Peyer's patch (tissue), 4 donors: ENCODE measurements around the gene G2E3. TPM values are rescaled to one million over a fixed set of nuclear protein-coding genes. Genes with fewer than 3 reads are reported as not detected.

Source experiments
- DNase-seq, 3 donors: peaks; one replicate each; pipeline ENCODE4 v3.0.0-alpha.2; 2017 to 2019
- H3K27ac ChIP-seq, 4 donors: fragments of 200-600 bp; sonication (generic); one replicate each; pipeline ENCODE4 v1.5.1; 2016 to 2019
- H3K27me3 ChIP-seq, 2 donors: fragments of 200-600 bp; sonication (generic); one replicate each; pipeline ENCODE4 v1.5.1; 2019
- H3K36me3 ChIP-seq, 3 donors: fragments of 200-600 bp; sonication (generic); one replicate each; pipeline ENCODE4 v1.5.1; 2016 to 2019
- H3K4me1 ChIP-seq, 4 donors: fragments of 200-600 bp; sonication (generic); one replicate each; pipeline ENCODE4 v1.5.1; 2016 to 2019
- H3K4me3 ChIP-seq, 4 donors: fragments of 200-600 bp; sonication (generic); 1 replicate in 3 of 4; 2 replicates in 1 of 4; pipeline ENCODE4 v1.5.1; 2016 to 2019; ENCODE audit warnings: mild to moderate bottlenecking in 1 of 4
- H3K9me3 ChIP-seq, 4 donors: fragments of 200-600 bp; sonication (generic); one replicate each; pipeline ENCODE4 v1.5.1; 2016 to 2019; ENCODE audit warnings: mild to moderate bottlenecking in 1 of 4
- POLR2A ChIP-seq, 2 donors: fragments of 450-650 bp; IDR thresholded peaks; one replicate each; pipeline ENCODE4 v1.5.1; 2017; ENCODE audit warnings: antibody characterized with exemption in 2 of 2, mild to moderate bottlenecking in 2 of 2, moderate library complexity in 2 of 2
- total RNA-seq, 4 donors: library from RNA; depleted of rRNA; stranded (reverse); fragments of >200 nt; gene quantifications; one replicate each; pipeline ENCODE4 v1.1.0, GENCODE V29; 2016
- TF ChIP-seq, protein P1 (sequence below), 6 experiments: fragments of 450-650 bp in 4 of 6; fragments of 200-600 bp in 2 of 6; sonication (generic) in 1 of 6; IDR thresholded peaks; one replicate each; pipeline ENCODE4 v1.5.1; 2017 to 2019; ENCODE audit warnings: antibody characterized with exemption in 6 of 6, mild to moderate bottlenecking in 3 of 6, moderate library complexity in 1 of 6

G2E3 gene
- total RNA-seq, 4 donors from 2014 or later, result 6.4 to 19.8 (median 8.1) TPM

- no peaks in the 10 kb centered on the region for H3K27me3 ChIP-seq
- TF ChIP-seq, protein P1, sequence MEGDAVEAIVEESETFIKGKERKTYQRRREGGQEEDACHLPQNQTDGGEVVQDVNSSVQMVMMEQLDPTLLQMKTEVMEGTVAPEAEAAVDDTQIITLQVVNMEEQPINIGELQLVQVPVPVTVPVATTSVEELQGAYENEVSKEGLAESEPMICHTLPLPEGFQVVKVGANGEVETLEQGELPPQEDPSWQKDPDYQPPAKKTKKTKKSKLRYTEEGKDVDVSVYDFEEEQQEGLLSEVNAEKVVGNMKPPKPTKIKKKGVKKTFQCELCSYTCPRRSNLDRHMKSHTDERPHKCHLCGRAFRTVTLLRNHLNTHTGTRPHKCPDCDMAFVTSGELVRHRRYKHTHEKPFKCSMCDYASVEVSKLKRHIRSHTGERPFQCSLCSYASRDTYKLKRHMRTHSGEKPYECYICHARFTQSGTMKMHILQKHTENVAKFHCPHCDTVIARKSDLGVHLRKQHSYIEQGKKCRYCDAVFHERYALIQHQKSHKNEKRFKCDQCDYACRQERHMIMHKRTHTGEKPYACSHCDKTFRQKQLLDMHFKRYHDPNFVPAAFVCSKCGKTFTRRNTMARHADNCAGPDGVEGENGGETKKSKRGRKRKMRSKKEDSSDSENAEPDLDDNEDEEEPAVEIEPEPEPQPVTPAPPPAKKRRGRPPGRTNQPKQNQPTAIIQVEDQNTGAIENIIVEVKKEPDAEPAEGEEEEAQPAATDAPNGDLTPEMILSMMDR (IDR thresholded peaks at IDR 0.05), result no peak
- H3K4me1 ChIP-seq, result peaks cover 0 to 8% (median 3%) of the 10 kb centered on the region in 4 donors
- no peak overlapping the region for H3K27ac ChIP-seq
- no peak for DNase-seq
- no peak overlapping the region for H3K4me3 ChIP-seq
- no peaks in the 10 kb centered on the region for H3K9me3 ChIP-seq
- no peaks in the 10 kb centered on the region for H3K36me3 ChIP-seq
Measured at GRCh38 chr14:30564235-30564867, 5.4 kb downstream of the G2E3 start.

- no peaks in the 10 kb centered on the region for H3K9me3 ChIP-seq
- H3K27me3 ChIP-seq, result no peaks in the 10 kb centered on the region
- H3K4me3 ChIP-seq, result no peak overlapping the region
- no peak for DNase-seq
- no peak overlapping the region for H3K27ac ChIP-seq
- H3K4me1 ChIP-seq, result peaks cover 0 to 6% (median 3%) of the 10 kb centered on the region in 4 donors
- H3K36me3 ChIP-seq, result no peaks in the 10 kb centered on the region
- TF ChIP-seq, protein P1 (IDR thresholded peaks at IDR 0.05), result no peak
- TF ChIP-seq POLR2A (IDR thresholded peaks at IDR 0.05), result no peak
Measured at GRCh38 chr14:30564868-30565248, 5.9 kb downstream of the G2E3 start.

GRCh38 chr14:30569216-30569902, 10.4 kb downstream of the G2E3 start:
- H3K27ac ChIP-seq, result no peak overlapping the region
- no peaks in the 10 kb centered on the region for H3K36me3 ChIP-seq
- no peaks in the 10 kb centered on the region for H3K4me1 ChIP-seq
- TF ChIP-seq, protein P1 (IDR thresholded peaks at IDR 0.05), result peak in 1 of 6 experiments; percentile 5
- no peak for TF ChIP-seq POLR2A (IDR thresholded peaks at IDR 0.05)
- DNase-seq, result no peak
- H3K9me3 ChIP-seq, result no peaks in the 10 kb centered on the region
- H3K4me3 ChIP-seq, result no peak overlapping the region
- no peaks in the 10 kb centered on the region for H3K27me3 ChIP-seq

GRCh38 chr14:30569903-30570226, 10.9 kb downstream of the G2E3 start:
- H3K4me3 ChIP-seq, result no peak overlapping the region

GRCh38 chr14:30572237-30572636, 13.3 kb downstream of the G2E3 start:
- Histone ChIP-seq H3K4me1 (no peaks in the 10 kb centered on the region), H3K9me3 (no peaks in the 10 kb centered on the region), H3K27ac (no peak overlapping the region), H3K4me3 (no peak overlapping the region), H3K27me3 (no peaks in the 10 kb centered on the region), H3K36me3 (no peaks in the 10 kb centered on the region)
- TF ChIP-seq POLR2A (IDR thresholded peaks at IDR 0.05), result no peak
- TF ChIP-seq, protein P1 (IDR thresholded peaks at IDR 0.05), result no peak
- DNase-seq, result no peak

More at GRCh38 chr14:30569903-30570226, 10.9 kb downstream of the G2E3 start:
- Histone ChIP-seq H3K27me3 (no peaks in the 10 kb centered on the region), H3K4me1 (no peaks in the 10 kb centered on the region), H3K9me3 (no peaks in the 10 kb centered on the region), H3K27ac (no peak overlapping the region), H3K36me3 (no peaks in the 10 kb centered on the region)
- TF ChIP-seq POLR2A (IDR thresholded peaks at IDR 0.05), result no peak
- TF ChIP-seq, protein P1 (IDR thresholded peaks at IDR 0.05), result no peak
- no peak for DNase-seq
